GM08714 (cell line): ENCODE data around the gene ANTXRL.
"Not testable (repeated sequence)": the region's sequence is repeated elsewhere in the genome, so short reads cannot be mapped to it uniquely, and the experiment has no call there.

Experiments
- H3K4me3 ChIP-seq: fragments of 200-500 bp; sonication (Bioruptor generic); 2 replicates; pipeline ENCODE4 v1.5.1; 2014; ENCODE audit warnings: mild to moderate bottlenecking, low read length, inconsistent platforms
- ZNF274 ChIP-seq: IDR thresholded peaks from 2 replicates; pipeline ENCODE4 v1.6.1; 2012; ENCODE audit warnings: mild to moderate bottlenecking, low read depth, low read length

ANTXRL gene

DNA sequence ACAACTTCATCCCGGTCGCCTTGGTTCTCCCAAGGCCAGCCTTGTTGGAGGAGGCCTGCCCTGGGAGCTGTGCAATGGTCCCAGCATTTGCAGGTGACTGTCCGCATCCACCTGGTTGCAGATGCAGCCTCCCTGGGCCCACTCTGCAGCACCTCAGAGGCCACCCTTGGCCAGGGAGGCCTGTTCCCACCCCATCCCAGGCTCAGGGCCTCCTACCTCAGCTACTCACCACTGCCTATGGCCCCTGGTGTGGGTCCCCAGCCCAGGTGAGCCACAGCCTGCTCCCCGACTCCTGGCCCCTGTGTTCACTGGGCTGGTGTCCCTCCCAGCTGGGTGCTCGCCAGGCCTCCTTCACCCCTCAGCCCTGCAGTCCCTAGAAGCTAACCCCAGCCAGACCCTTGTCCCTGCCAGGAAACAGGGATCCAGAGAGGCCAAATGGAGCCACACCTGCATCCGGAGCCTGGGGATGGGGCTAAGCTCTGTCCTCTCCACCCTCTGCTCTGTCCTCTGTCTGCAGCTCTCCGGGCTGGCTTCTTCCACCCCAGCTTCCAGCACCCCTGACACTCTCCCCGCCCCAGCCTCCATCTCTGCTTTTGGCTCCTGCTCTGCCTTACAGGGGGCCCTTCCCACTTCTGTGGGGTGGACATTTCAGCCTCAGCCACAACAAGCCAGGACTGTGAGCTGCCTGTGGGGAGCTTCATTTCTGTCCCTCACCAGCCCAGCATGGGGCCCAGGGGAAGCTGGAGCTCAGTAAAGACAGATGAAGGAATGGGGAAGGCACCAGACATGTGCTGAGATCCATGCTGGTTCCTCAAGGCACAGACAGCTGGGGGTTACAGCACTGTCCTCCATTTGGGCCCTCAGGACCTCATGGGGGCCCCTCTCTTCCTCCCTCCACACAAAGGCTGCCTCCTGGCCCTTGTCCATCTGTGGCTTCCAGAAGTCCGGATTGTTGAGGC is 35.6 kb upstream of the ANTXRL start:
- TF ChIP-seq ZNF274 = no peak
- no peak overlapping the region for H3K4me3 ChIP-seq

DNA sequence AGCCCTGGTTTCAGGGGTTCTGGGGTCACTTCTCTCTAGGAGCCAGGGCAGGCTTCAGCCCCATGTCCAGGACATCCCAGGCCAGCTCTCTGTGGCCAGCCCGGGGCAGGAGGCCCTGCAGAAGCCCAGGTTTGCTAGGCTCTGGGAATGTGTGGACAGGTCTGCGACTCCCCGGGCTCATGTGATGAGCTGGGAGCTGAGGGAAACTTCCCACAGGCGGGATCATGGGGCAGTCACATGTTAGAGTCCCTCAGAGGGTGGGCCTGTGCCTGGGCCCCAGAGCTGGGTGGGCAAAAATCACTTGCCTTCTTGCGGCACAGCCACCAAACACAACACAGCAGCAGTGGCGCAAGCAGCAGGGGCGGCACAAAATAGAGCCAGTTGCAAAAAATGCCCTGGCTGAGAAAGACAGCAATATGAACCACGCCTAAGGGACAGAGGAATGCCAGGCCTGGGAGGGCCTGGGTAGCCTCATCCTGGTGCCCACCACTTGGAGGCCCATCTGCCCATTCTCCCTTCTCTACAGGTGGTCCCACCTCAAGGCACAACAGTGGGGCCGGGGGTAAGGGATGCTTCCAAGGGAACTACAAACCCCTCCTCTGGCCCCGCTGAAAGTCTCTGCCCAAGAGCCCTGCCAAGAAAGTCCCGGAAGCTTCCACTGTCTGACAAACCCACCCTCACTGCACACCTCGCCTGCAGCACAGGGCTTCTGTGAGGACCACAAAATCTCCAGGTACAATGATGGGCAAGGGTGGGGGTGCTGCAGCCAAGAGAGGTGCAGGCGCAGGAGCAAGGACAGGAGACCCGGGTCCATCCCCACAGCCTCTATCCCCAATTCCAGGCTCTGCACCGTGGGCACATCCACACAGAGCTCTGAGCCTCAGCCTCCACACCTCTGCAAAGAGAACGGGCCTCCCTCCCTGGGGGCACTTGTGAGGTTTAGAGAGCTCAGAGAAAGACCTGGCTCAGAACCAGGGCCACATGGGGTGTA is 34.6 kb upstream of the ANTXRL start:
- no peak overlapping the region for H3K4me3 ChIP-seq
- TF ChIP-seq ZNF274 = no peak

DNA sequence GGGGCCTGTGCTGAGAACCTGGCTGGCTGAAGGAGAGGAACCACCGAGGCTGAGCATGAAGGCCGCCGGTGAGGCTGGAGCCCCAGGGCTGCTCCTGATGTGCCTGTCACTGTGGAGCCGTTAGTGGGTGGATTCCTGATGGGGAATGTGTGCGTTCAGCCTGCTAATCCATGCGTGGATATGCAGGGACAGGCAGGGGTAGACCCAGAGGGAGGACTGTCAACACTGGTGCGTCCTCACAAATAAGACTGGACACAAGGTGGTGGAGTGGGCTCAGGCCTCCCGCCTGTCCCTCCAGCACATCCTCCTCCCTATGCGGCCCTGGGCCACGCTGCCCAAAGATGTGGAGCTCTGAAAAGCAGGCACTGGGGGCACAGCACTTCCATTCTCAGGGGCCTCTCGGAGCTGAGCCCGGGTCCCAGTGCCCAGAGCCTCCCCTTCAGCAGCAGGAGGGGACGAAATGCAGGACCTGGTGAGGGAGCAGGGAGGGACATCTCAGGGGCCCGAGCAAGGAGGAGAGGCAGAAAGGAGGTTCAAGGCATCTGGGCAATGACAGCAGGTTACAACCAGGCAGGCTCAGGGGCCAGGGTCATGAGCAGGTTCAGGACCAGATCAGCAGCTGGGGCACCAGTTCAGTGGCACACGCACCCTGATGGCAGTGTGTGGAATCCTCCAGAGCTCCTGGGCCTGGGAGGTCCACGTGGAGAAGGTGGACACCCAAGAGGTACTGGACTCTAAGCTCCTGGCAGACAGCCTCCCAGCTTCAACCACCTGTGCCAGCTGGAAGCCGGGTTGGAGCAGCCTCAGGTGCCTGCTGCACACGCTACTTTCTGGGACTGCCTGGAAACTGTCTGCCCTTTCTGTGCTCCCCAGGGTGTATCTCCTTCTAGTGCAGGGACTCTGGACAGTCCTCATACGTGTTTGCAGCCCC is 33.5 kb upstream of the ANTXRL start:
- TF ChIP-seq ZNF274 = no peak
- no peak overlapping the region for H3K4me3 ChIP-seq

DNA sequence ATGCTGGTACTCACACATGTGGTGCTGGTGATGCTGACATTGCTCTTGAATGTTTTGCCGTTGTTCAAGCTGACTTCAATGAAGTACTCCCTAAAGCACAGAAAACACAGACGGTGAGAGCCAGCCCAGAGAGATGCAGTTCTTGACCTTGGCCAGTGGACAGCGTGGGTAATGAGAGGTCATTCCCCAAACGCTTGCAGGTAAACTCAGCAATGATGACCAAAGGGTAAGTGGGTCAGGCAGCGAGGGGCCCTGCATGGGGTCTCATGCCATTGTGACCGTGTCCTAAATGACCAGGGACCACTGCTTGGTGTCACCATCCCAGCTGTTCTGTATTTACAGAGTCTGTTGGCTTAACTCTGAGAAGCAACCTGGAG is 32.8 kb upstream of the ANTXRL start:
- no peak overlapping the region for H3K4me3 ChIP-seq
- no peak for TF ChIP-seq ZNF274

DNA sequence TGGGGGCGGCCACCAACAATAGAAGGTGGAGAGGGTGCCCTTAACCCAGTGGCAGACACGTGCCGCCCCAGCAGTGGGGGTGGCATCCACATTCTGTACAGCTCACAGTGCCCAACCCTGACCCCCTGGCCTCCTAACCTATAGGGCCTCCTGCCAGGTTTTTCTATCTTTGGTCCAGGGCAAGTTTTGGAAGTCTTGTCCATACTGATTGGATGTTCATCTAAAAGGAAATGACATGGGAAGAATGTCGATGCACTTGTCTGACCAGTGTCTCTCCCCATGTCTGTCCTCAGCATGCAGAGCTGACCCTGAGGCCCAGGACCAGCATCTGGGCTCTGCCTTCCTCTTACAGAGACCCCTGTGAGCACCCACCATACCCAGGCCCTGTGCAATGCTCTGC is 32.3 kb upstream of the ANTXRL start:
- TF ChIP-seq ZNF274 = no peak
- no peak overlapping the region for H3K4me3 ChIP-seq

DNA sequence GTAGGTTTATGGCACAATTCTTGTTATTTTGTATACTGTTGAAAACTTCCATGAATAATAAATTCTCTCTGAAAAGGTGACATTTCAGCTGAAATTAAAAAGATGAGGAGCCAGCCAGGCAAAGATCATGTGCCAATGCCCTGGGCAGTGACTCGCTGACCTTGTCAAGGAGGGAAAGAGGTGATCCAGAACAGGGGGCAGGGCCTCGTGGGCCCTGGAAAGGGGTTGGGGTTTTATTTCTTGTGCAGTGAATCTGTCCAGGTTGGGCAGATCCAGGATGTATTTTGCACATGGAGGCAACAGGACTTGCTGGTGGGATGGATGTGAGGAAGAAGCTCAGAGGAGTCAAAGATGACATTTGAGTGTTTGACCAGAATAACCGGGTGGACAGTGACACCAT is 31.6 kb upstream of the ANTXRL start:
- not testable (repeated sequence) for H3K4me3 ChIP-seq

DNA sequence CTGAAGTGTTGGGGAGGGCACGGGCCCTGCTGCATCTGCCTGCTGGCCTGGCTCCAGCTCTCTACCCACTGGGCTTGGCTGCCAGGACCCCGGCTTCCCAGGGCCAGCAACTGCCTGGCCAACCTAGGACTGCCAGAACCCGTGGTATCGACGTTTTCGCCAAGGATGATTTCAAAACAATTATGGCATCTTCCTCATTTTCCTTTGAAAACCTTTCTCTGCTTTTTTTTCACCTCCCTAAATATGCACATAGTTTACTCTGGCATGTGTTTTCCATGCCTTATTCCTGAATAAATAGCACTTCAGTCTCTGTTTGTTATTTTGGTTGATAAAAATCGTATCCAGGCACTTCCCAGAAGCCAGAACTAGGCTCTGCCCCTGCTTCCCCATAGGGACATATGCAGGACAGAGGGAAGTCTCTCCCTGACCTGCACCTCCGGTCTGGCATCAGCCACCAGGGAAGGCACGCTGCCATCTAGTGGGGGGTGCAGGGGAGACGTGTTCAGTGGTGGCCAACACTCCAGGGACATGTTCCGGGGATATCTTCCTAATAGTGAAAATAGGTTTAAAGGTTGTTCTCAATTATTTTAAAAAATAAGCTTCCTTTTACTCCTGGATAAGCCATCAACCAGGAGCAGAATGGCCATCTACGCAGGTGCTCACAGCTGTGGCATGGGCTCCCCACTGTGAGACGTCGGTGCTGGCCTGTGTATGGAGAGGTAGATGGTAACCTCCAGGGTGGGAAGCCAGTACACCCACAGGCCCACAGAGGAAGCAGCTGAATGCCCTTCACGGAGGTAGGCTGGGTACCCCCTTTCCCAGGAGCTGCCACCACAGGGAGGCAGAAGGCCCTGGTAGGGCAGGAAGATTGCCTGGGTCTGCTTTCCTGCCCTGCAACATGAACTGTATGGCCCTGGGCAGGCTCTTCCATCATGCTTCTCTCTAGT is 30.7 kb upstream of the ANTXRL start:
- H3K4me3 ChIP-seq = no peak overlapping the region
- no peak for TF ChIP-seq ZNF274

DNA sequence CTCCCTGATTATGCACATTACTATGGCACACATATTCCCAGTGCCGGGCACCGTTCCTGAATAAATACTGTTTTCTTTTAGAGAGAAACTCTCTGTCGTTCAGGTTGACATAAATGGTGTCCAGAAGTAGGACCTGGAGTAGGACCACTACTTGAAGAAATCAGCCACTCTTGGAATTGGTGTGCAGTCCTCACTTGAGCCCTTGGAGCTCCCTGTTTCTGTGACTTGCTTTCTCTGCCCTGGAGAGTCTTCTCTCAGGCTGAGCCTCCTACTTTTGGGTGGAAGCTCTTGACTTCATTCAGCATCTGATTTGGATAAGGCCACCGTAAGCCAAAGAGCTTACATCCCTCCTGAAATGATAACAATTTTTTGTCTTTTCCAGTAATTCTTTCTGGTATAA is 29.7 kb upstream of the ANTXRL start:
- H3K4me3 ChIP-seq = no peak overlapping the region
- TF ChIP-seq ZNF274 = no peak

DNA sequence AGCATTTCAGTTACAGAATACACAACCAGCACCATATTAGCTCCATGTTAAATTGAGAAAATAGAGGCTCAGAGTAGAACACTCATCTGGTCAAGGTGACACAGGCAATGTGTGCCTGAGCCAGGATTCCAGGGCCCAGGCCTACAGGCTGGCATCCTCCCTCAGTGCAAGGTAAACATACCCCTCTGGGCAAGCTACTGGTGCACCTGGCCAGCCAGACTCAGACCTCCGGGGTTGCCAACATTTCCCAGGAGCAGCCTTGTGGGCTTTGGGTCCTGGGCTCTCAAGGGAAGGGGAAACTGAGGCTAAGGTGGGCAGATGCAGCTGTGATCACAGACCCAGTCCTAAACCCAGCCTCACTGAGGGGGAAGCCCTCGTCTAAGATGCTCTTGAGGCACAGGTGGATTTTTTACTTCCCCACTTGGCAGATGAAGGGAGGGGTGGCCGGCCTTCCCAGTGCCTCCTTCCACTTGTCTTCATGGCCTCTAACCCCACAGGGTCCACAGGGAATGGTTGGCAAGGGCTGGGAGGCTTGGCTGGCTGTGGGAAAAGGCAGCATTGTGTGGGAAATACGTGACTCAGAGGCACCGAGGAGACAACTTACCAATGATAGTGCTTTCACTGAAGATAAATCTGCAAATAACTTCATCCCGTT is 23.8 kb upstream of the ANTXRL start:
- not testable (repeated sequence) for H3K4me3 ChIP-seq

DNA sequence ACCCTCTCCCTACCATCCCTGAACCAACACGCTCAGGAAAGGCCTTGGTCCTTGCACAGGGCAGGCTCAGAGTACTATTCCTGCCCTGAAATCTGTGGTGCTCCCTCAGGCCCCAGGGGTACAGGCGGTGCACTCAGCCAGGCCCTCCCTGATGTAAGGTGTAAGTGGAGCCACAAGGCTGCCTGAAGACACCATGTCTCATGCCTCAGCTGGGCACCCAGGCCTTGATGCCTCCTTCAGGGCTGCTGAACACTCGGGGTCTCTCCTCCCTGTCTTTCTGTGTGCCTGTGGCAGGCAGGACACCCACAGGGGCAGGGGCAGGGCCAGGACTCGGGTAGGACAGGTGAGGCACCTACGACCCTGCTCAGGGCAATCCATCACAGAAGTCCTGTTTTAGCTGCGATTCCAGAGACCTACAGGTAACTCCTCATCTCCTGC is 22.9 kb upstream of the ANTXRL start:
- no peak overlapping the region for H3K4me3 ChIP-seq
- no peak for TF ChIP-seq ZNF274

DNA sequence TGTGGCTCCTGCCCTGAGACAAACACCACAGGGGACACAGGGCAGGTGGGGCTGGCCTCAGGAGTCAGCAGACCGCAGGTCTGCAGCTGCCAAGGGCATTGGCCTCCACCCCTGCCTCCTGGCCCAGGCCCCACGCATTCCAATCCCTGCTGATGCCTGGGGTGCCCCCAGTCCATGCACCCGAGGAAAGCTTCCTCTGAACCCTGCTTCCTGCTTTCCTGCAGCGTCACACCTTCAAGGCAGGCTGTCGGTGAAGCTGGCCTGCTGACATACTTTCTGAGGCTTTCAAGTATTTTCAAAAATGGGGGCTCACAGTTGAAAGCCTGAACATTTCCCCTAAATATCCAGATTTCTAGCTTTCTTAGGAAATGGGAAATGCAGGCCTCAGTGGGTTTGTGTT is 22.5 kb upstream of the ANTXRL start:
- no peak for TF ChIP-seq ZNF274
- no peak overlapping the region for H3K4me3 ChIP-seq

DNA sequence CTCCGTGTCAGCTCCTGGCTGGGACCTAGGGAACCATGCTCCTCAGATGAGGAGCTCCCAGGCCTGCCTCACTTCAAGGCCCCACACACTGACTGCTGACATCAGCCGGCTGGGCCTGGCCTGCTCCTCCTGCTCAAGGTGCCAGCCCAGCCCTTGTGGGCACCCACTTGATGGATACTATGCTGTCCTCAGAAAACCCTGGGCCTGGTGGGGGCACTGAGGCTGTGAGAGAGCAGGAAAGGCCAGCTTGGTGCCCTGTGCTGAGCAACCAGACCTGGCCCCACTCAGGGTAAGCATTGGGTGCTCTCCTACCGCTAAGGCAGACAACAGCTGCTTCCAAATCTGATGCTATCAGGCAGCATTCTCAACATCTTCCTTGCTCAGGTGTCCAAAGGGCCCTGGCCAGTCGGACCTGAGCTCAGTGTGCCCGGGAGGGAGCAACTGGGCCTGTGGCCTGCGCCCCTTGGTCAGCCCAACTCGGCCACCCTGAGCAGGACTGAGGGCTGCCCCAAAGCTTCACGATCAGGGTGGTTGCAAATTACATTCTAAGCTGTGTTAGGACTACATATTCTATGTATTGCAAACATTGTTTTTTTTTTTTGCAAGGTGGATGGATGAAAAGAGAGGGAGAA is 21.9 kb upstream of the ANTXRL start:
- TF ChIP-seq ZNF274 = no peak

DNA sequence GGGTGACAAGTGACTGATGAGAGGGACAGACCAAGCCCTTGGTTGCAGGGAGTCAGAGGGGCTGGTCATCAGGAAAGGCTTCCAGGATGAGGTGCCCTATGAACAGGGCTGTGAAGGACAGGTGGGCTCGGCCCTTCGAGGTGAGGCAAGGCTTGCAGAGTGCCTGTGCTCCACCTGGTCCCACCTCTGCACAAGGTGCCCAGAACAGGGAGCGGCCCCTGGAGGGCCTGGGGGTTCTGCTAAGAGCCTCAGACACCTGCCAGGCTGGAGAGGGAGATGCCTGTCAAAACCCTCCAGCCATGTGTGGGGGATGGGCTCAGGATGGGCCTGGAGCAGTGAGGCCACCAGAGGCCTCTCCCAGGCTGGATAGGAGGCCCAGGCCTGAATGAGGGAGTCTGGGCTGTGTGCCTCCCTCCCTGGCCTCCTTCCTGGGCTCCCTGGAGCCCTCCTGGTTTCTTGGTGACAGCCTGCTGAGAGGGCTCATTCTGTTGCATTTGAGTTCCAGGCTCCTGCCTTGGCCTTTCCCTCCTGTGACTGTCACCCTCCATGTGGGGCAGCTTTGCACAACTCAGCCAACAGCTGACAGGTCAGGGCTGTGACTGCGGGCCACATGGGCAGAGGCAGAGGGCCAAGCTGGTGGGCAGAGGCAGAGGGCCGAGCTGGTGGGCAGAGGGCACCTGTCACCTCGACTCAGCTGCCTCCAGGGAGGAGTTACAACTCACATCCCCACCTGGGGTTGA is 21.1 kb upstream of the ANTXRL start:
- H3K4me3 ChIP-seq = not testable (repeated sequence)

More for the DNA sequence above, 21.9 kb upstream of the ANTXRL start:
- no peak overlapping the region for H3K4me3 ChIP-seq
